Adrenal gland (tissue), 12 donors: ENCODE data around the gene B3GALNT2. TPM values are rescaled to one million over a fixed set of nuclear protein-coding genes. Genes with fewer than 3 reads are reported as not detected.

Source experiments
- DNase-seq, 7 donors: peaks; one replicate each; pipeline ENCODE4 v3.0.0-alpha.2; 2019 to 2020
- H3K27ac ChIP-seq, 5 donors: fragments of 200-600 bp; sonication (generic) in 4 of 5; 1 replicate in 3 of 5; 2 replicates in 2 of 5; pipeline versions ENCODE4 v1.5.1 to v1.8.0; 2016 to 2020; ENCODE audit warnings: mild to moderate bottlenecking in 1 of 5
- H3K27me3 ChIP-seq: fragments of 200-600 bp; 2 replicates; pipeline ENCODE4 v1.8.0; 2021
- H3K36me3 ChIP-seq, 2 donors: fragments of 200-600 bp; replicated peaks in 1 of 2; 1 replicate in 1 of 2; 2 replicates in 1 of 2; pipeline versions ENCODE4 v1.5.1 to v1.8.0; 2018 to 2022
- H3K4me1 ChIP-seq, 2 donors: fragments of 200-600 bp; replicated peaks in 1 of 2; 1 replicate in 1 of 2; 2 replicates in 1 of 2; pipeline versions ENCODE4 v1.5.1 to v1.8.0; 2018 to 2021
- H3K4me3 ChIP-seq, 4 donors: fragments of 200-600 bp; sonication (generic) in 3 of 4; one replicate each; pipeline ENCODE4 v1.5.1; 2016 to 2018
- H3K9me3 ChIP-seq, 3 donors: fragments of 200-600 bp; sonication (generic) in 1 of 3; replicated peaks in 1 of 3; 1 replicate in 2 of 3; 2 replicates in 1 of 3; pipeline versions ENCODE4 v1.5.1 to v1.8.0; 2016 to 2021
- POLR2A ChIP-seq, 2 donors: fragments of 450-650 bp; IDR thresholded peaks; one replicate each; pipeline ENCODE4 v1.6.1; 2017; ENCODE audit warnings: antibody characterized with exemption in 2 of 2, mild to moderate bottlenecking in 2 of 2, moderate library complexity in 1 of 2
- whole genome bisulfite sequencing, 4 donors: extraction: QIAGEN DNeasy Blood & Tissue Kit in 2 of 4; methylation state at CpG; one replicate each; pipeline versions ENCODE4 v1.1.5 to v1.1.7; 2013 to 2017; 5-methylcytosine and 5-hydroxymethylcytosine counted together
- intact Hi-C, 2 donors: fragments of 100-400 bp; cut with DNase I; formaldehyde crosslinking; loops; one replicate each; pipeline versions ENCODE4 v1.14.1 to v1.15.0; 2022 to 2023
- polyA plus RNA-seq, 3 donors: library from polyadenylated mRNA; stranded (reverse); fragments of 200-250 nt in 2 of 3; fragments of 350-450 nt in 1 of 3; fragmentation: Illumina TruSeq in 1 of 3; extraction: RNeasy Lipid Tissue Mini Kit (QIAGEN cat#74804) in 1 of 3; gene quantifications; one replicate each; pipeline ENCODE4 v1.2.3, GENCODE V29; 2013 to 2014
- total RNA-seq, 9 donors: library from RNA; depleted of rRNA in 4 of 9; stranded (reverse); fragments of >200 nt in 4 of 9; fragments of 120-200 nt in 1 of 9; fragmentation: NEBNext Ultra II Directional in 1 of 9; extraction: Animal tissue kit (Norgen Biotek cat#: 25700) in 1 of 9; gene quantifications; one replicate each; pipeline versions ENCODE4 v1.1.0 to v1.2.4, GENCODE V29; 2013 to 2023
- TF ChIP-seq, protein P1 (sequence below), 6 experiments: fragments of 450-650 bp in 4 of 6; fragments of 200-600 bp in 2 of 6; sonication (generic) in 1 of 6; IDR thresholded peaks; 1 replicate in 5 of 6; 2 replicates in 1 of 6; pipeline versions ENCODE4 v1.5.1 to v1.8.0; 2016 to 2021; ENCODE audit warnings: antibody characterized with exemption in 6 of 6, mild to moderate bottlenecking in 2 of 6, moderate library complexity in 1 of 6
- donor health status: healthy with polysubstance abuse.
- donor health status: Bipolar disorder and iron deficiency.
- donor health status: DM: yes; HTN: yes; CAD: no.
- donor health status: DM: no; HTN: no; CAD: no.
- donor health status: DM: no; HTN: no; CAD: no.
- donor health status: DM: yes; HTN: yes; CAD: no.

B3GALNT2 gene
- total and polyA plus RNA-seq, 12 donors: 2.7 to 66.2 (median 22.9) TPM

GRCh38 chr1:235416662-235417049 is 87.6 kb downstream of the B3GALNT2 start:
- Histone ChIP-seq H3K27me3 (no peaks in the 10 kb centered on the region), H3K27ac (no peak overlapping the region), H3K9me3 (no peaks in the 10 kb centered on the region), H3K4me3 (no peak overlapping the region), H3K4me1 (peaks cover 6 to 8% of the 10 kb centered on the region in 2 donors), H3K36me3 (peaks cover 0 to 4% of the 10 kb centered on the region in 2 donors)
- intact Hi-C loops: loop anchor here (5.0 to 10.0 kb wide), 3 partner anchors 92 to 322 kb away; partner anchors contain the start of genes ARID4B (in 1 of the 2) and GGPS1 (in 1 of the 2)
- 29 to 50% (median 40%) methylated on average over 1 of the region's 1 CpG for WGBS, 4 donors
- TF ChIP-seq, protein P1, sequence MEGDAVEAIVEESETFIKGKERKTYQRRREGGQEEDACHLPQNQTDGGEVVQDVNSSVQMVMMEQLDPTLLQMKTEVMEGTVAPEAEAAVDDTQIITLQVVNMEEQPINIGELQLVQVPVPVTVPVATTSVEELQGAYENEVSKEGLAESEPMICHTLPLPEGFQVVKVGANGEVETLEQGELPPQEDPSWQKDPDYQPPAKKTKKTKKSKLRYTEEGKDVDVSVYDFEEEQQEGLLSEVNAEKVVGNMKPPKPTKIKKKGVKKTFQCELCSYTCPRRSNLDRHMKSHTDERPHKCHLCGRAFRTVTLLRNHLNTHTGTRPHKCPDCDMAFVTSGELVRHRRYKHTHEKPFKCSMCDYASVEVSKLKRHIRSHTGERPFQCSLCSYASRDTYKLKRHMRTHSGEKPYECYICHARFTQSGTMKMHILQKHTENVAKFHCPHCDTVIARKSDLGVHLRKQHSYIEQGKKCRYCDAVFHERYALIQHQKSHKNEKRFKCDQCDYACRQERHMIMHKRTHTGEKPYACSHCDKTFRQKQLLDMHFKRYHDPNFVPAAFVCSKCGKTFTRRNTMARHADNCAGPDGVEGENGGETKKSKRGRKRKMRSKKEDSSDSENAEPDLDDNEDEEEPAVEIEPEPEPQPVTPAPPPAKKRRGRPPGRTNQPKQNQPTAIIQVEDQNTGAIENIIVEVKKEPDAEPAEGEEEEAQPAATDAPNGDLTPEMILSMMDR (IDR thresholded peaks at IDR 0.05): no peak
- TF ChIP-seq POLR2A (IDR thresholded peaks at IDR 0.05): no peak
- peak; percentile 31 to 68 (median 44) for DNase-seq

GRCh38 chr1:235415008-235415904 is 89.0 kb downstream of the B3GALNT2 start:
- intact Hi-C loops: loop anchor here (5.0 to 10.0 kb wide), 3 partner anchors 90 to 320 kb away; partner anchors contain the start of genes ARID4B (in 1 of the 2) and GGPS1 (in 1 of the 2)

GRCh38 chr1:235411489-235412486 is 92.5 kb downstream of the B3GALNT2 start:
- no peaks in the 10 kb centered on the region for H3K9me3 ChIP-seq
- H3K4me1 ChIP-seq: peaks cover 17 to 25% of the 10 kb centered on the region in 2 donors
- peak in 2 of 7 donors; percentile 20 to 28 for DNase-seq
- 47 to 75% (median 61%) methylated on average over 2 to 4 of the region's 5 CpGs for WGBS, 4 donors
- TF ChIP-seq POLR2A (IDR thresholded peaks at IDR 0.05): no peak
- TF ChIP-seq, protein P1 (IDR thresholded peaks at IDR 0.05): no peak
- no peaks in the 10 kb centered on the region for H3K36me3 ChIP-seq
- H3K4me3 ChIP-seq: no peak overlapping the region
- intact Hi-C loops: loop anchor here in 1 of 2 donors (10.0 kb wide), 2 partner anchors 87 to 317 kb away; partner anchors contain the start of genes ARID4B and GGPS1
- no peaks in the 10 kb centered on the region for H3K27me3 ChIP-seq
- H3K27ac ChIP-seq: peak overlapping the region in 1 of 5 donors; percentile 46

More at GRCh38 chr1:235415008-235415904, 89.0 kb downstream of the B3GALNT2 start:
- peaks cover 0 to 4% of the 10 kb centered on the region in 2 donors for H3K36me3 ChIP-seq
- H3K27ac ChIP-seq: no peak overlapping the region
- peak; percentile 49 to 85 (median 74) for DNase-seq
- peaks cover 6 to 8% of the 10 kb centered on the region in 2 donors for H3K4me1 ChIP-seq
- H3K9me3 ChIP-seq: no peaks in the 10 kb centered on the region
- 73 to 85% (median 84%) methylated on average over 7 of the region's 7 CpGs for WGBS, 4 donors
- no peak overlapping the region for H3K4me3 ChIP-seq
- TF ChIP-seq, protein P1 (IDR thresholded peaks at IDR 0.05): peak; percentile 60 to 80 (median 76)
- TF ChIP-seq POLR2A (IDR thresholded peaks at IDR 0.05): no peak
- no peaks in the 10 kb centered on the region for H3K27me3 ChIP-seq
